ENCODE results near the gene MFGE8. TPM values are rescaled to one million over a fixed set of nuclear protein-coding genes. Genes with fewer than 3 reads are reported as not detected.

MFGE8 gene
- 67.9 and 118 TPM in 2 replicates for total RNA-seq (2012; rRNA removed)

DNA sequence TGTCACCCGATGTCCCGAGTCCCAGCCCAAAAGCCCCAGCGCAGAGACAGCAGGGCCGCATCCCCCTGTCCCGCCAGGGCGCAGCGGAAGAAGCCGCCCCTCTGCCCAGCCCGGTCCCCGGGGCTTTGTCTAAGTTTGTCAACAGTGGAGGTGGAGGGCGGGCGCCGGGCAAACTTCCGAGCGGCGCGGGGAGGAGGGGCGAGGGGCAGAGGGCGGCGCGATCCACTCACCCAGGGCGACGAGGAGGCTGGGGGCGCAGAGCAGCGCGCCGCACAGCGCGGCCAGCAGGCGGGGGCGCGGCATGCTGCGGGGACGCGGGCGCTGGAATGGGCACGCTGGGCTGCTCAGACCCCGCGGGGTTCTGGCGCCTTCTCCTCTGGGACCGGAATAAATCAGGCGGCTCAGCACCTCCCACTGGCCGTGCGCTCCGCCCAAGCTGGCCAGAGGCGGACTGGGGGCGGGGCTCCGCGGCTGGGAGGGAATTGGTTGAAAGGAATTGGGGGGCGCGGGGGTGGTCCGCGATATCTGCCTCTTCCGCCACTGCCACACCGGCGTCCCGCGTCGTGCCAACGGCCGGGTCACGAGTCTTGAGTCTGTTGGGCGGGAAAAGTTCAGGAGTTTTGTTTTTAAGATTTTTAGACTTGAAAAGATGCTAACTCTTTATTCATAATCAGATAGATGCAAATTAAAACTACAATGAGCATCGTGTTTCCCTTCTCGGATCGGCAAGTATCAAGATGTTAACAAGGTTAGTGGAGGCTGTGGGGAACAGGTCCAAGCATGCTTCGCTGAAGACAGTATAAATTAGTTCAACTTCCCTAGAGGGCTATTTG is at the start of gene MFGE8:
Gene MFGE8, minus strand, starts transcription at position 363 of the 833 bp plus-strand sequence. Its CDS starts 60 bp downstream, at position 303.
- Histone ChIP-seq H3K4me1 (ENCODE audit: control insufficient read depth, insufficient read depth, low read length) (peaks cover 36% of the 10 kb centered on the region), H3K36me3 (ENCODE audit: insufficient read depth, low read length) (peaks cover 19% of the 10 kb centered on the region), H3K4me3 (ENCODE audit: low read length) (peak within 1 kb of the TSS; percentile 85), H3K27me3 (ENCODE audit: control insufficient read depth, insufficient read depth, low read length) (no peaks in the 10 kb centered on the region), H3K4me2 (ENCODE audit: low read length) (peak within 1 kb of the TSS; percentile 93), H3K9me3 (replicated peaks; ENCODE audit: low read length) (no peaks in the 10 kb centered on the region), H3K9ac (ENCODE audit: low read depth, low read length) (peak within 1 kb of the TSS; percentile 96)

DNA sequence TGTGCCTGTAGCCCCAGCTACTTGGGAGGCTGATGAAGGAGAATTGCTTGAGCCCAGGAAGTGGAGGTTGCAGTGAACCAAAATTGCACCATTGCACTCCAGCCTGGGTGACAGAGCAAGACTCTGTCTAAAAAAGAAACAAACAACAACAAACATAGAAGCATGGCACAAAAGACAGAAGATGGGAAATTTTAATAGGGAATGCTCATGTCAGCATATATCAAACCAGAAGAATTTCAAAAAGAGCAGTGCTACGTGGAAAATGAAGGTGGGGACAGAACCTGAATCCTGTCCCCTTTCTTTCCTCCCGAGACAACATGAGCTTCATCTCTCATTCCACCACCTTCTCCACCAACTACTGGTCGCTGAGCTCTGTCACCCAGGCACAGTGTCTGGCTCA is 46.3 kb upstream of the MFGE8 start:
- Histone ChIP-seq H3K4me2 (ENCODE audit: low read length) (no peak overlapping the region), H3K9ac (ENCODE audit: low read depth, low read length) (no peak overlapping the region), H3K36me3 (ENCODE audit: insufficient read depth, low read length) (no peaks in the 10 kb centered on the region)

DNA sequence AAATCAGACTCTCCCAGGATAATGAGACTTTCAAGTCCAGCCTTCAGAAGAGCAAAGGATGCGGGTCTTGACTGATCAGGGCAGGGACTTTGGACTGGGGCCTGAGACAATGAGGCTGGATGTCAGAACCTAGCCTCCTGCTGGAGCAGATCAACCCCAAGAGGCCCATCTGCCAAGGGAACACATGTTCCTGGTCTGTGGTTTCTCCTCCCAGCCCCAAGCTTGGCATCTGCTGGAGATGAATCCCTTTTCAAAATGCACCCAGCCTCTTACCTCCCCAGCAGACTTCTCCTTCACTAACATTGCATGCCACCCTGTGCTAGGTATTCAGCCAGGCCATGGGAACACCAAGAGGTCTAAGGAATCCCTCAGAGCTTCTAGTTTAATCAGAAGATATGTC is 43.7 kb upstream of the MFGE8 start:
- H3K4me1 ChIP-seq (ENCODE audit: control insufficient read depth, insufficient read depth, low read length): peaks cover 3% of the 10 kb centered on the region
- peaks cover 19% of the 10 kb centered on the region for H3K27me3 ChIP-seq (ENCODE audit: control insufficient read depth, insufficient read depth, low read length)
- H3K9me3 ChIP-seq (replicated peaks; ENCODE audit: low read length): no peaks in the 10 kb centered on the region
- no peak overlapping the region for H3K4me2 ChIP-seq (ENCODE audit: low read length)
- H3K9ac ChIP-seq (ENCODE audit: low read depth, low read length): no peak overlapping the region
- H3K36me3 ChIP-seq (ENCODE audit: insufficient read depth, low read length): no peaks in the 10 kb centered on the region
- H3K4me3 ChIP-seq (ENCODE audit: low read length): no peak overlapping the region

More for the DNA sequence above, 46.3 kb upstream of the MFGE8 start:
- Histone ChIP-seq H3K27me3 (ENCODE audit: control insufficient read depth, insufficient read depth, low read length) (peaks cover 19% of the 10 kb centered on the region), H3K9me3 (replicated peaks; ENCODE audit: low read length) (no peaks in the 10 kb centered on the region), H3K4me1 (ENCODE audit: control insufficient read depth, insufficient read depth, low read length) (no peaks in the 10 kb centered on the region), H3K4me3 (ENCODE audit: low read length) (no peak overlapping the region)

DNA sequence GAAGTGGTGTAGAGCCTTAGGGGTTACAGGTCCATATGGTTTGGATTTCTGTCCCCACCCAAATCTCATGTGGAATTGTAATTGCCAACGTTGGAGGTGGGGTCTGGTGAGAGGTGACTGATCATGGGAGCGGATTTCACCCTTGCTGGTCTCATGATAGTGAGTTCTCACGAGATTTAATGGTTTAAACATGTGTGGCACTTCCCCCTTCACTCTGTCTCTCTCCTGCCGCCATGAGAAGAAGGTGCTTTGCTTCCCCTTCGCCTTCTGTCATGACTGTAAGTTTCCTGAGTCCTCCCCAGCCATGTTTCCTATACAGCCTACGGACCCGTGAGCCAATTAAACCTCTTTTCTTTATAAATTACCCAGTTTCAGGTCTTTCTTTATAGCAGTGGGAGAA is 43.1 kb upstream of the MFGE8 start:
- H3K27me3 ChIP-seq (ENCODE audit: control insufficient read depth, insufficient read depth, low read length): peaks cover 19% of the 10 kb centered on the region
- H3K9me3 ChIP-seq (replicated peaks; ENCODE audit: low read length): no peaks in the 10 kb centered on the region
- no peak overlapping the region for H3K9ac ChIP-seq (ENCODE audit: low read depth, low read length)
- H3K4me1 ChIP-seq (ENCODE audit: control insufficient read depth, insufficient read depth, low read length): peaks cover 3% of the 10 kb centered on the region
- no peak overlapping the region for H3K4me3 ChIP-seq (ENCODE audit: low read length)
- no peak overlapping the region for H3K4me2 ChIP-seq (ENCODE audit: low read length)
- H3K36me3 ChIP-seq (ENCODE audit: insufficient read depth, low read length): no peaks in the 10 kb centered on the region

DNA sequence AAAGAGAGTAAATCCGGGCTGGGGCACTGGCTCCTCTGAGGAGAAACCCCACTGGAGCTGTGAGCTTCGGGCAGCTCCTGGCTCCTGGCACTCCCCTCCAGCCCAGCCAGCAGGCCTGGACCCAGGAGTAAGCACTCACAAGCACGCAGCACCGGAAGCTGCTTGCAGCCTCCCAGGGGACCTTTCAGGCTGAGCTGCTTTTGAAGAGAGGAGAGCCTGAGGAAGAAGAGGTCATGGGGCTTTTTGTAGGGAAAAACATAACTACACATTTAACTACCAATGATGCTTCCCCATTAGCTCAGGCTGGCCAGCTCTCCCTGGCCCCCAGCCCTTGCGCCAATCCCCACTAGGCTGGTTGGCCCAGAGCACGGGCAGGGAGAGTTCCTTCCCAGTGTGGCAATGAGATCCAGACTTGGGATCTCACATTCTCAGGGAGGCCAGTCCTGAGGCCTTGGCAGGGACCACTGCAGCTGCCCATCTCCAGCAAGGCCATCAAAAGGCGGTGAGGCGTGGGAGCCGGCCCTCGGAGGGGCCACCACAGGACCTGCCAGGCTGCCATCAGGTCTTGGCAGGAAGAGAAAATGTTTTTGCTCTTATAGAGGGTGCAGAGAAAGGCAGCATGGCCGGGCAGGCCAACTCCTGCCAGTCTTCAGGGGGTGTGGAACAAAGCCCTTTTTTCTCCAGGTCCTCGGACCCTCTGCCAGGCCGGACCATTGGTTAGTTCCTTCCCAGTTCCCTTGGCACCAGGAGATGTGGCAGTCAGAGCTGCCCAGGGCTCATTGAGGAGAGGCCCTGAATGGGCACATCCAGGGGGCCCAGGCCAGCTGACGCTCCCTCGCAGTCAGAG is 41.5 kb upstream of the MFGE8 start:
- H3K36me3 ChIP-seq (ENCODE audit: insufficient read depth, low read length): no peaks in the 10 kb centered on the region
- peaks cover 3% of the 10 kb centered on the region for H3K4me1 ChIP-seq (ENCODE audit: control insufficient read depth, insufficient read depth, low read length)
- no peak overlapping the region for H3K4me3 ChIP-seq (ENCODE audit: low read length)
- H3K9me3 ChIP-seq (replicated peaks; ENCODE audit: low read length): no peaks in the 10 kb centered on the region
- H3K4me2 ChIP-seq (ENCODE audit: low read length): no peak overlapping the region
- H3K27me3 ChIP-seq (ENCODE audit: control insufficient read depth, insufficient read depth, low read length): peaks cover 17% of the 10 kb centered on the region
- no peak overlapping the region for H3K9ac ChIP-seq (ENCODE audit: low read depth, low read length)

- Histone ChIP-seq H3K27me3 (ENCODE audit: control insufficient read depth, insufficient read depth, low read length) (peaks cover 18% of the 10 kb centered on the region), H3K9me3 (replicated peaks; ENCODE audit: low read length) (no peaks in the 10 kb centered on the region), H3K4me1 (ENCODE audit: control insufficient read depth, insufficient read depth, low read length) (peaks cover 3% of the 10 kb centered on the region), H3K4me3 (ENCODE audit: low read length) (no peak overlapping the region), H3K9ac (ENCODE audit: low read depth, low read length) (no peak overlapping the region), H3K4me2 (ENCODE audit: low read length) (no peak overlapping the region), H3K36me3 (ENCODE audit: insufficient read depth, low read length) (no peaks in the 10 kb centered on the region)
Observed at GRCh38 chr15:88950600-88951160, 37.5 kb upstream of the MFGE8 start.

DNA sequence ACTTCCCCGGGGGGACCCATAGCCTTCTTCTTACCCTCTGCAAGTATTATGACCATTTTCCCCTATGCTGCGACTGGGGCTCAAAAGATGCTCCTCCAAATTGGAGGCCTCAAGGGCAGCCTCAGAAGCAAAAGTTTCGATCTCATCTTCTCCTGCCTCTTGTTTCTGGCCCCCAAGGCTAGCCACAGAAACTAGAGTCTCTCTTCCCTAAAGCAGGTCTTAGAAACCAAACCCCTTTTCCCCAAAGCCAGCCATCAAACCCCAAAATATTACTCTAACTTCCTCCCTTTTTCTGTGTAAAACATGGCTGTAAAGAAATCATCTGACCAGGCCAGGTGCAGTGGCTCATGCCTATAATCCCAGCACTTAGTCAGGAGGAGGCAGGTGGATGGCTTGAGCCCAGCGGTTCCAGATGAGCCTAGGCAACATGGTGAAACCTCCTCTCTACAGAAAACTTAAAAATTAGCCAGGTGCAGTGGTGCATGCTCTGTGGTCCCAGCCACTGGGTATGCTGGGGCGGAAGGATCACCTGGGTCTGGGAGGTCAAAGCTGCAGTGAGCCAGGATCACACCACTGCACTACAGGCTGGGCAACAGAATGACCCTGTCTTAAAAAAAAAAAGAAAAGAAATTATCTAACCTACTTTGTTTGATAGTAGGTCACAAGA is 36.7 kb upstream of the MFGE8 start:
- Histone ChIP-seq H3K27me3 (ENCODE audit: control insufficient read depth, insufficient read depth, low read length) (peaks cover 18% of the 10 kb centered on the region), H3K4me1 (ENCODE audit: control insufficient read depth, insufficient read depth, low read length) (peaks cover 3% of the 10 kb centered on the region), H3K36me3 (ENCODE audit: insufficient read depth, low read length) (no peaks in the 10 kb centered on the region), H3K4me2 (ENCODE audit: low read length) (no peak overlapping the region), H3K9me3 (replicated peaks; ENCODE audit: low read length) (no peaks in the 10 kb centered on the region), H3K4me3 (ENCODE audit: low read length) (no peak overlapping the region), H3K9ac (ENCODE audit: low read depth, low read length) (no peak overlapping the region)

- Histone ChIP-seq H3K4me1 (ENCODE audit: control insufficient read depth, insufficient read depth, low read length) (no peaks in the 10 kb centered on the region), H3K4me3 (ENCODE audit: low read length) (no peak overlapping the region), H3K36me3 (ENCODE audit: insufficient read depth, low read length) (no peaks in the 10 kb centered on the region), H3K9me3 (replicated peaks; ENCODE audit: low read length) (no peaks in the 10 kb centered on the region), H3K9ac (ENCODE audit: low read depth, low read length) (no peak overlapping the region), H3K4me2 (ENCODE audit: low read length) (no peak overlapping the region), H3K27me3 (ENCODE audit: control insufficient read depth, insufficient read depth, low read length) (peaks cover 11% of the 10 kb centered on the region)
Observed at GRCh38 chr15:88940110-88940675, 27.0 kb upstream of the MFGE8 start.

GRCh38 chr15:88939486-88939806 is 26.3 kb upstream of the MFGE8 start:
- Histone ChIP-seq H3K36me3 (ENCODE audit: insufficient read depth, low read length) (no peaks in the 10 kb centered on the region), H3K9ac (ENCODE audit: low read depth, low read length) (no peak overlapping the region), H3K4me2 (ENCODE audit: low read length) (no peak overlapping the region), H3K4me3 (ENCODE audit: low read length) (no peak overlapping the region), H3K9me3 (replicated peaks; ENCODE audit: low read length) (no peaks in the 10 kb centered on the region), H3K27me3 (ENCODE audit: control insufficient read depth, insufficient read depth, low read length) (peaks cover 11% of the 10 kb centered on the region), H3K4me1 (ENCODE audit: control insufficient read depth, insufficient read depth, low read length) (no peaks in the 10 kb centered on the region)

- no peaks in the 10 kb centered on the region for H3K4me1 ChIP-seq (ENCODE audit: control insufficient read depth, insufficient read depth, low read length)
- no peak overlapping the region for H3K9ac ChIP-seq (ENCODE audit: low read depth, low read length)
- no peaks in the 10 kb centered on the region for H3K9me3 ChIP-seq (replicated peaks; ENCODE audit: low read length)
- H3K4me2 ChIP-seq (ENCODE audit: low read length): no peak overlapping the region
- peaks cover 11% of the 10 kb centered on the region for H3K27me3 ChIP-seq (ENCODE audit: control insufficient read depth, insufficient read depth, low read length)
- no peaks in the 10 kb centered on the region for H3K36me3 ChIP-seq (ENCODE audit: insufficient read depth, low read length)
- no peak overlapping the region for H3K4me3 ChIP-seq (ENCODE audit: low read length)
Observed at GRCh38 chr15:88938802-88939485, 25.8 kb upstream of the MFGE8 start.
